DOHH2 (cell line): Measurements from ENCODE around the gene LNP1.
"Not testable (repeated sequence)": the region's sequence is repeated elsewhere in the genome, so short reads cannot be mapped to it uniquely, and the experiment has no call there.

ENCODE experiments used
- H3F3A ChIP-seq: fragments of 200-600 bp; sonication (generic), shearing (Covaris generic); 2 replicates; pipeline ENCODE4 v1.6.0; 2016; ENCODE audit warnings: antibody characterized with exemption, mild to moderate bottlenecking; ENCODE audit not compliant: control insufficient read depth, insufficient read depth
- H3K27ac ChIP-seq: fragments of 200-600 bp; sonication (generic); 2 replicates; pipeline ENCODE4 v1.5.1; 2014; ENCODE audit warnings: low read depth, mild to moderate bottlenecking, low read length, moderate library complexity
- H3K27me3 ChIP-seq: fragments of 200-600 bp; sonication (generic); 2 replicates; pipeline ENCODE4 v1.6.1; 2014; ENCODE audit warnings: mild to moderate bottlenecking, low read length, mixed read lengths; ENCODE audit not compliant: control insufficient read depth
- H3K36me3 ChIP-seq: fragments of 200-600 bp; sonication (generic); 2 replicates; pipeline ENCODE4 v1.6.1; 2014; ENCODE audit warnings: mild to moderate bottlenecking, low read length, moderate library complexity, mixed read lengths; ENCODE audit not compliant: control insufficient read depth
- H3K4me1 ChIP-seq: fragments of 200-600 bp; sonication (generic); 2 replicates; pipeline ENCODE4 v1.6.1; 2014; ENCODE audit warnings: mild to moderate bottlenecking, low read length, mixed read lengths; ENCODE audit not compliant: control insufficient read depth
- H3K4me2 ChIP-seq: fragments of 200-600 bp; sonication (generic); 2 replicates; pipeline ENCODE4 v1.6.0; 2014; ENCODE audit warnings: mild to moderate bottlenecking, low read length, moderate library complexity
- H3K4me3 ChIP-seq: fragments of 200-600 bp; sonication (generic); 2 replicates; pipeline ENCODE4 v1.5.1; 2014; ENCODE audit warnings: mild to moderate bottlenecking, low read length, mixed read lengths
- H3K79me2 ChIP-seq: fragments of 200-600 bp; sonication (generic); 2 replicates; pipeline ENCODE4 v1.6.1; 2014; ENCODE audit warnings: mild to moderate bottlenecking, low read length, mixed read lengths; ENCODE audit not compliant: control insufficient read depth
- H3K9me2 ChIP-seq: fragments of 200-600 bp; sonication (generic); replicated peaks from 2 replicates; pipeline ENCODE4 v1.6.1; 2014; ENCODE audit warnings: mild to moderate bottlenecking, low read length, mixed read lengths; ENCODE audit not compliant: control insufficient read depth
- H3K9me3 ChIP-seq: fragments of 200-600 bp; sonication (generic); 2 replicates; pipeline ENCODE4 v1.6.1; 2014; ENCODE audit warnings: antibody characterized with exemption, low read length, mixed read lengths; ENCODE audit not compliant: control insufficient read depth, insufficient read depth
- H4K20me1 ChIP-seq: fragments of 200-600 bp; sonication (generic); 2 replicates; pipeline ENCODE4 v1.6.0; 2014; ENCODE audit warnings: low read depth, mild to moderate bottlenecking, antibody characterized with exemption, low read length, moderate library complexity; ENCODE audit not compliant: control insufficient read depth, insufficient read depth
- CTCF ChIP-seq: fragments of 200-600 bp; sonication (generic); IDR thresholded peaks from one replicate; pipeline ENCODE4 v1.5.1; 2014; ENCODE audit warnings: antibody characterized with exemption, mild to moderate bottlenecking, low read depth, low read length; ENCODE audit not compliant: poor library complexity, severe bottlenecking
- EZH2phosphoT487 ChIP-seq: fragments of 200-600 bp; sonication (generic); IDR thresholded peaks from 2 replicates; pipeline ENCODE4 v1.6.1; 2017; ENCODE audit warnings: borderline replicate concordance, mild to moderate bottlenecking, antibody characterized with exemption, low read length, moderate library complexity, mixed read lengths

Gene LNP1

DNA sequence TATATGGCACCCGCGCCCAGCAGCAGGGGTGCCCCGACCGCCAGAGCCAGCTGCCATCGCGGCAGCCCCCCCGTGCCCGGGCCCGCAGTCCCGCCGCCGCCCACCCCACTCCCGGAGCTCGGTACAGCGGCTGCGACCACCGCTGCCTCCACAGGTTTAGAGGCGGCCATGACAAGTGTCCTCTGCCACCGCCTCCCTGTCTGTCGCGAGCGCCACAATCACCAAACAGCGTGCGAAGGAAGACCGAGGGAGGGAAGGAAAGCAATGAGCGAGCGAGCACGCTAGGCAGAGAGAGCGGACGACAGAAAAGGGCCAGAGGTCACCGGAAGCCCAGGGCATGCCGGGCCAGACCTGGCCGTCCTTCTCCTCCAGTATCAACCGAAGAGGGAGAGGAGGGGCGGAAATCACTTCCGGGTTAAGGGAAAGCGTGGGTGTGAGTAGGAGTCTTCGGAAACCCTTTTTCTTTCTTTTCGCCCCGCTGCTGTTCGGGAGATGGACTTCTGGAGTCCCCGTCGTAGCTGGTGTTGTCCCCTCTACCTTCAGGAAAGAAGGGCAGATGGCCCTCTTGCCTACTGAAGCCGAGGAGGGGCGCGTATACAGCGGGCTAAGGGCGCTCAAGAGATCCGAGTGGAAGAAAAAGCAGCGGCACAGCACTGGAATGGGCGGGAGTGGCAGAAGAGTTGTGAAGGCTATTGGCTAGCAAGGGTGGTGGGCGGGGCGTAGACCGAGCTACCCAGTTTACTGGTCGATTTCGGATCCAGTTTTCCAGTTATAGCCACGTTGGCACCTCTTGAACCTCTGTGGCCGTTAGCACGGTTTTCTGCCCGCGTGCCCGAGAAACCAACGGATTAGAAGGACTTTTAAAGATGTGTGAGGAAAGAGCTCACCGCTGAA, at the start of gene LNP1, which contains the start of gene TOMM70:
Gene LNP1 (plus strand): TSS at position 760 of the 894 bp plus-strand sequence. CDS start 28,191 bp downstream, outside the sequence.
Gene TOMM70 (minus strand): TSS at position 310 of the 894 bp plus-strand sequence. CDS start 140 bp downstream, at position 170.
- TF ChIP-seq CTCF, result peak; percentile 5
- TF ChIP-seq EZH2phosphoT487, result no peak
- Histone ChIP-seq H3K27ac (peak within 1 kb of the TSS; percentile 66), H3K4me2 (peak within 1 kb of the TSS; percentile 92), H3K79me2 (peaks cover 81% of the 10 kb centered on the region), H3K4me3 (peak within 1 kb of the TSS; percentile 96), H3F3A (no peaks in the 10 kb centered on the region), H3K9me2 (no peaks in the 10 kb centered on the region), H3K27me3 (no peaks in the 10 kb centered on the region), H3K4me1 (peaks cover 46% of the 10 kb centered on the region), H3K9me3 (no peaks in the 10 kb centered on the region), H3K36me3 (peaks cover 27% of the 10 kb centered on the region), H4K20me1 (peaks cover 11% of the 10 kb centered on the region; the same call in 1 of the 2 replicates)

GRCh38 chr3:100351770-100352169, 49.6 kb upstream of the LNP1 start:
- not testable (repeated sequence) for H3K4me2 ChIP-seq, H3K27me3 ChIP-seq, H3K79me2 ChIP-seq, H3K27ac ChIP-seq, H3K4me1 ChIP-seq, H3F3A ChIP-seq, H3K9me3 ChIP-seq, H3K9me2 ChIP-seq, H3K4me3 ChIP-seq, H4K20me1 ChIP-seq
- H3K36me3 ChIP-seq, result peaks cover 77% of the 10 kb centered on the region

DNA sequence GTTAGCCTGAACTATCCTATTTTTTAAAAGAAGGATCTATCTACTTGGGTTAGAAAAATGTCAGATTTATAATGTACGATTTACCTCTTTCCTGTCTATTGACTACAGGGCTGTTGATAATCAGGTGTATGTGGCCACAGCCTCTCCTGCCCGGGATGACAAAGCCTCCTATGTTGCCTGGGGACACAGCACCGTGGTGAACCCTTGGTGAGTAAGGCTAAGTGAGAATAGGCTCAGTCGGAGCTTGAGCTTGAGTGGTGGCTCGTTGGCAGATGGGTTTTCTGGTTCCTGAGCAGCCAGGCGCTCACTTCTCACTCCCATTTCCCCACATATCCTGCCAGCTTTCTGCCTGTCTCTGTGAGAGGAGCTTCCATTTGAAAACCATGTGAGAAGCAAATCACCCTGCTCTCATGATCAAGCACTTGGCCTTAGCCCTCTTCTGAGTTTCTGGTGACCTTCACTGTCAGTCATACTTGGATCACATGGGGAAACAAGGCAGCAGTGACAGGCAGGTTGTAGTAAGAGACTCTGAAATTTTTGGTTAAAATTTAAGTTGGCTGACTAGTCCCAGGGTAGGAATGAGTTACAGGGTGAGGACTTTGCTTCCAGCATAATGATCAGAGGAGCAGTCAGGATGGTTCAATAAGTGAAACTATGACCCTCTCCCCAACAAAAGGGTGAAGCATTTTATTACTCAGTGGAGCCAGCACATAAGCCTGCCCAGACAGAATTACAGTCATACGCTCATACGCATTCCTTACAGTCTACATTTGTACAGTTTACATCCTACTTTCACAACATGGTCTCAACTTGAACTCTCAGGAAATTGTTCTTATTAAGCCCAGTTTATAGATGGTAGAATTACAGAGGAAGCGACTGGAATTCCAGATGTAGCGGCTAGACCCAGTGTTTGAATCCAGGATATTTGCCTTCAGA, 48.8 kb upstream of the LNP1 start:
- H3K9me2 ChIP-seq, result no peaks in the 10 kb centered on the region
- peaks cover 4% of the 10 kb centered on the region for H3K9me3 ChIP-seq
- no peaks in the 10 kb centered on the region for H3K79me2 ChIP-seq
- no peaks in the 10 kb centered on the region for H3K4me1 ChIP-seq
- peaks cover 74% of the 10 kb centered on the region for H3K36me3 ChIP-seq
- H3F3A ChIP-seq, result no peaks in the 10 kb centered on the region
- no peaks in the 10 kb centered on the region for H3K27me3 ChIP-seq
- no peak overlapping the region for H3K4me3 ChIP-seq
- no peak overlapping the region for H3K27ac ChIP-seq
- no peaks in the 10 kb centered on the region for H4K20me1 ChIP-seq
- H3K4me2 ChIP-seq, result no peak overlapping the region
- TF ChIP-seq EZH2phosphoT487 (no peak), CTCF (no peak)
